H9 (cell line): ENCODE results near the gene SNX1. TPM values are rescaled to one million over a fixed set of nuclear protein-coding genes. Genes with fewer than 3 reads are reported as not detected.

Experiments
- DNase-seq: peaks from one replicate; pipeline ENCODE4 v3.0.0-alpha.2; 2017
- H2AFZ ChIP-seq: one replicate; pipeline ENCODE4 v1.6.1; 2013; ENCODE audit warnings: mild to moderate bottlenecking, low read length, control low read depth, moderate library complexity
- H2AK5ac ChIP-seq: 2 replicates; pipeline ENCODE4 v1.6.1; 2013; ENCODE audit warnings: low read length, control low read depth, mixed read lengths; ENCODE audit not compliant: insufficient read length
- H2BK120ac ChIP-seq: one replicate; pipeline ENCODE4 v1.6.1; 2013; ENCODE audit warnings: low read depth, mild to moderate bottlenecking, low read length, control low read depth, inconsistent platforms; ENCODE audit not compliant: poor library complexity, severe bottlenecking
- H2BK12ac ChIP-seq: 2 replicates; pipeline ENCODE4 v1.6.1; 2013; ENCODE audit warnings: low read length, control low read depth, mixed read lengths, low read depth; ENCODE audit not compliant: insufficient read length
- H2BK15ac ChIP-seq: 2 replicates; pipeline ENCODE4 v1.6.1; 2013; ENCODE audit warnings: low read depth, low read length, control low read depth
- H2BK20ac ChIP-seq: one replicate; pipeline ENCODE4 v1.6.1; 2013; ENCODE audit warnings: low read depth, mild to moderate bottlenecking, low read length, control low read depth, inconsistent platforms; ENCODE audit not compliant: poor library complexity, severe bottlenecking
- H2BK5ac ChIP-seq: 2 replicates; pipeline ENCODE4 v1.6.1; 2013; ENCODE audit warnings: low read length, control low read depth, mixed read lengths; ENCODE audit not compliant: insufficient read length
- H3K14ac ChIP-seq: 2 replicates; pipeline ENCODE4 v1.6.1; 2013; ENCODE audit warnings: low read length, control low read depth; ENCODE audit not compliant: insufficient read depth
- H3K18ac ChIP-seq: 2 replicates; pipeline ENCODE4 v1.6.1; 2013; ENCODE audit warnings: low read depth, mild to moderate bottlenecking, mixed read lengths, low read length, control low read depth; ENCODE audit not compliant: insufficient read length
- H3K23ac ChIP-seq: 2 replicates; pipeline ENCODE4 v1.6.1; 2013; ENCODE audit warnings: low read length, control low read depth, mixed read lengths, low read depth; ENCODE audit not compliant: insufficient read length
- H3K23me2 ChIP-seq: 2 replicates; pipeline ENCODE4 v1.6.1; 2013; ENCODE audit warnings: low read depth, mild to moderate bottlenecking, mixed read lengths, low read length, control low read depth; ENCODE audit not compliant: insufficient read length, poor library complexity, severe bottlenecking
- H3K27ac ChIP-seq: 2 replicates; pipeline ENCODE4 v1.5.1; 2013; ENCODE audit warnings: low read length, control low read depth, mixed read lengths, low read depth; ENCODE audit not compliant: insufficient read length
- H3K27me3 ChIP-seq: 2 replicates; pipeline ENCODE4 v1.6.1; 2013; ENCODE audit warnings: low read length, control low read depth, inconsistent platforms; ENCODE audit not compliant: insufficient read depth
- H3K4ac ChIP-seq: 2 replicates; pipeline ENCODE4 v1.6.1; 2013; ENCODE audit warnings: low read depth, mild to moderate bottlenecking, control low read depth, inconsistent platforms, low read length, moderate library complexity
- H3K4me1 ChIP-seq: 2 replicates; pipeline ENCODE4 v1.6.1; 2013; ENCODE audit warnings: low read length, control low read depth, inconsistent platforms; ENCODE audit not compliant: insufficient read depth
- H3K4me2 ChIP-seq: 2 replicates; pipeline ENCODE4 v1.6.1; 2013; ENCODE audit warnings: low read length, control low read depth, mixed read lengths; ENCODE audit not compliant: insufficient read length, insufficient read depth
- H3K56ac ChIP-seq: 2 replicates; pipeline ENCODE4 v1.6.1; 2013; ENCODE audit warnings: low read depth, mild to moderate bottlenecking, mixed read lengths, low read length, control low read depth; ENCODE audit not compliant: insufficient read length
- H3K79me1 ChIP-seq: 2 replicates; pipeline ENCODE4 v1.6.1; 2013; ENCODE audit warnings: low read depth, mild to moderate bottlenecking, moderate library complexity, low read length, control low read depth, inconsistent platforms; ENCODE audit not compliant: insufficient read depth, poor library complexity, severe bottlenecking
- H3K79me2 ChIP-seq: 2 replicates; pipeline ENCODE4 v1.6.1; 2013; ENCODE audit warnings: low read length, control low read depth, inconsistent platforms; ENCODE audit not compliant: insufficient read depth
- H3K9ac ChIP-seq: 2 replicates; pipeline ENCODE4 v1.6.1; 2013; ENCODE audit warnings: low read length, control low read depth, mixed read lengths; ENCODE audit not compliant: insufficient read length; ENCODE audit errors: extremely low read depth
- H3K9me3 ChIP-seq: one replicate; pipeline ENCODE4 v1.6.1; 2013; ENCODE audit warnings: low read depth, low read length, inconsistent platforms; ENCODE audit not compliant: control insufficient read depth
- H3T11ph ChIP-seq: one replicate; pipeline ENCODE4 v1.6.1; 2013; ENCODE audit warnings: mild to moderate bottlenecking, low read length, control low read depth, inconsistent platforms
- H4K20me1 ChIP-seq: one replicate; pipeline ENCODE4 v1.6.1; 2013; ENCODE audit not compliant: control insufficient read depth, insufficient read length, insufficient read depth
- H4K5ac ChIP-seq: 2 replicates; pipeline ENCODE4 v1.6.1; 2013; ENCODE audit warnings: low read depth, mild to moderate bottlenecking, mixed read lengths, low read length, control low read depth; ENCODE audit not compliant: insufficient read length
- H4K8ac ChIP-seq: replicated peaks from 2 replicates; pipeline ENCODE4 v1.6.1; 2013; ENCODE audit warnings: low read length, control low read depth, mixed read lengths, low read depth; ENCODE audit not compliant: insufficient read length
- H4K91ac ChIP-seq: 2 replicates; pipeline ENCODE4 v1.6.1; 2013; ENCODE audit warnings: low read depth, mild to moderate bottlenecking, moderate library complexity, mixed read lengths, low read length, control low read depth; ENCODE audit not compliant: insufficient read length
- H3K27ac Mint-ChIP-seq, 3 experiments: 2 replicates in 2 of 3; 3 replicates in 1 of 3; pipeline ENCODE4 v1.8.0; 2020 to 2021; ENCODE audit warnings: mixed read lengths in 3 of 3, mild to moderate bottlenecking in 1 of 3, moderate library complexity in 1 of 3
- H3K27me3 Mint-ChIP-seq: 2 replicates; pipeline ENCODE4 v1.8.0; 2021; ENCODE audit warnings: low read depth, mild to moderate bottlenecking, moderate library complexity, mixed read lengths
- H3K36me3 Mint-ChIP-seq, 3 experiments: 2 replicates in 2 of 3; 3 replicates in 1 of 3; pipeline ENCODE4 v1.8.0; 2020 to 2021; ENCODE audit warnings: low read depth in 3 of 3, mixed read lengths in 3 of 3; ENCODE audit not compliant: insufficient read depth in 1 of 3
- H3K4me1 Mint-ChIP-seq, 2 experiments: 2 replicates each; pipeline ENCODE4 v1.8.0; 2020; ENCODE audit warnings: mixed read lengths in 2 of 2
- H3K4me3 Mint-ChIP-seq, 2 experiments: 2 replicates in 1 of 2; 3 replicates in 1 of 2; pipeline ENCODE4 v1.8.0; 2020 to 2021; ENCODE audit warnings: mild to moderate bottlenecking in 2 of 2, mixed read lengths in 2 of 2, moderate library complexity in 1 of 2
- H3K9me3 Mint-ChIP-seq, 2 experiments: 2 replicates in 1 of 2; 3 replicates in 1 of 2; pipeline ENCODE4 v1.8.0; 2020; ENCODE audit warnings: mild to moderate bottlenecking in 2 of 2, mixed read lengths in 2 of 2, moderate library complexity in 1 of 2
- CTCF ChIP-seq: fragments of 200-600 bp; sonication (generic); conservative IDR thresholded peaks from 3 replicates; pipeline ENCODE4 v1.8.0; 2021; ENCODE audit warnings: antibody characterized with exemption, mild to moderate bottlenecking
- WGBS: extraction: QIAGEN DNeasy Blood & Tissue Kit; methylation state at CpG from one replicate; pipeline ENCODE4 v1.1.7; 2013; ENCODE audit warnings: missing lambda C conversion rate, low lambda C conversion rate, mixed read lengths; ENCODE audit not compliant: insufficient read length; ENCODE audit errors: extremely low coverage; 5-methylcytosine and 5-hydroxymethylcytosine counted together
- total RNA-seq: library from RNA; stranded (reverse); gene quantifications from 2 replicates; pipeline ENCODE4 v1.2.1, GENCODE V29; 2021

The SNX1 gene
- total RNA-seq, 1 experiment from 2014 or later, result 58.8 TPM

- Mint-ChIP-seq H3K4me3 (no peak overlapping the region), H3K27ac (no peak overlapping the region), H3K27me3 (no peaks in the 10 kb centered on the region), H3K9me3 (peaks cover 0 to 3% of the 10 kb centered on the region in 2 experiments; a peak in 1 of 5 replicates), H3K4me1 (no peaks in the 10 kb centered on the region), H3K36me3 (no peaks in the 10 kb centered on the region; a peak in 1 of 7 replicates)
- Histone ChIP-seq H2BK12ac (no peak overlapping the region), H4K5ac (no peak overlapping the region), H3K23me2 (no peaks in the 10 kb centered on the region), H3K27me3 (no peaks in the 10 kb centered on the region), H3K56ac (no peak overlapping the region), H3K79me1 (no peaks in the 10 kb centered on the region), H3K14ac (no peak overlapping the region), H4K91ac (no peak overlapping the region), H4K8ac (no peak overlapping the region), H2AK5ac (no peak overlapping the region), H3K27ac (no peak overlapping the region), H2AFZ (no peak overlapping the region), H3K4me2 (no peak overlapping the region), H2BK5ac (no peak overlapping the region), H3K4me1 (no peaks in the 10 kb centered on the region), H3K9me3 (no peaks in the 10 kb centered on the region), H2BK20ac (no peak overlapping the region), H3K79me2 (no peaks in the 10 kb centered on the region), H3T11ph (no peak overlapping the region), H2BK15ac (no peak overlapping the region), H2BK120ac (no peak overlapping the region), H4K20me1 (no peaks in the 10 kb centered on the region), H3K4ac (no peak overlapping the region), H3K18ac (no peak overlapping the region), H3K23ac (no peak overlapping the region), H3K9ac (no peak overlapping the region)
- no peak for TF ChIP-seq CTCF
- DNase-seq, result no peak
- WGBS, result no CpG with 5 or more reads among the region's 29 CpGs
Observed at GRCh38 chr15:64060716-64061115, 35.1 kb upstream of the SNX1 start.
